Activated CD4-positive, alpha-beta T cell treated with anti-CD3 and anti-CD28 coated beads, Interleukin-2, Interleukin-4, amounts not matched to agents 100 ng/mL and 50 ng/mL, durations not matched to agents 16 hours and 8 hours (primary cell): ENCODE data around the gene NRXN3.

Experiments used
- DNase-seq: peaks from one replicate; pipeline ENCODE4 v3.0.0-alpha.2; 2020; ENCODE audit warnings: low spot score

NRXN3 gene

DNA sequence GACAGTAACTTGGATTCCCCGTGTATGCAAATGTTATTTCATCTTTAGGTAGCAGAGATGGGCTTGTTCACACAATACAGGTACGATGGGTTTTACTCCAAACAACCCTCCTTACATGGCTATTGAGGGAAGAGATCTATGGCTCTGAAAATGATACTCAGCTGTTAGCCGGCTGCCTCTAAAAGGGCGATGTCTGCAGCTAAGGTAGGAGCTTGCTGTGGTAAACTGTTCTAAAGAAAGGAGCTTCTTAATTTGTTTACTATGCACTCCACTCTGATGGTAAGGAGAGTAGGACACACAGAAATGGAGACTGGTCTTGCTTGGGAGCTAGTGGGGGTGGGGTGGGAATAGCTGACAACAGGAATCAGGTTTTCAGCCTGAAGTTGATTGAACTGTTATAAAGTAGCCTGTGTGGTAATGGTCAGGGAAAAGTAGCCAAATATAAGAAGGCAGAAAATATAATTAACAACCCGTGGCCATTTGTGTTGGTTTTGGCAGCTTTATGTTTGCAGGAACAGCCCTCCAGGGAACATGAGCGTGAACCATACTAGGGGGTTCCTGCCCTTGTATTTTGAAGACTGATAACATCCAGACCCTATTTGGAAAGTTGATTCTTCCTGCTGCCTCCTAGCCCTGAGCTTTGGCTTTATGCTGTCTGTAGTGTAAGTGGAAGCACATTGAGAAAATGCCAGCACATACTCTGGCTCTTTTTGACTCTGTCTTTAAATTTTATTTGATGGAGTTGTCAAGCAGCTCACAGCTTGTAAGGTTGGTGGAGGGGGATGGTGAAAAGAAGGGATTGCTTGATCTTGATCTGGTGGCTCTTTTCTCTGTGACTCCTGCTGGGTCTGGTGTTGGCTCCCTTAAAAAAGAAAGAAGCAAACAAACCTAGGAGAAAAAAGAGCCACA lies 1111.3 kb downstream of the NRXN3 start:
- no peak for DNase-seq

DNA sequence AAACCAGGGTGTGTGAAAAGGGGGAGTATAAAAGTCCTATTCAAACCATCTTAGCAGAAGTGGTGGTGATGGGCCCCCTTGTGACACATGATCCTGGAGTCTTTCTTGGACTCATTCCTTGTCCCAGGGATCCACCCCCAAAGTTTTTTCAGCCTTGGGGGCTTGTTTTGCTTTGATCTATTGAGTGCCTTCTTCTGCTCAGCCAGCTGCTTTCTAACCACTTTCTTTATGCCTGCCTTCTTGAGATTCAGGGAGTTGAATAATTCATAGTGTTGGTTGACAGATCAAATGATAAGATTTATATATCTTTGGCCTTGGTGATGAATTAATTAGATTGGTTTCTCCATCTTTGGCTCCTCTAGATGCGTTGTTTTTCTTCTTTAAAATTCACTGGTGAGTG lies 1114.4 kb downstream of the NRXN3 start:
- no peak for DNase-seq

DNA sequence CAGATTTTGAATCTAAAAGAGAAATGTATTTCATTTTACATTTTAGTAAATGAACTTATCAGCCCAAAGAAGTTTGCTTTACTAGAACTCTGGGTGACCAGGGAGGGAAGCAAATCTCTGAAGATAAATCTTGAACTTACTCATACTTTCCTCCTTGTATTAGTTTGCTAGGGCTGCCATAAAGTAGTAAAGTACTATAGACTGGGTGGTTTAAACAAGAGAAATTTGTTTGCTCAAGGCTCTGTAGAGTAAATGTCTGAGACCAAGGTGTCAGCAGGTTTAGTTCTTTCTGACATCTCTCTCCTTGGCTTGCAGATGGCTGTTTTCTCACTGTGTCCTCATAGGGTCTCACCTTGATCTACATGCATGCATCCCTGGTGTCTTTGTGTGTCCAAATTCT lies 1115.1 kb downstream of the NRXN3 start:
- no peak for DNase-seq

DNA sequence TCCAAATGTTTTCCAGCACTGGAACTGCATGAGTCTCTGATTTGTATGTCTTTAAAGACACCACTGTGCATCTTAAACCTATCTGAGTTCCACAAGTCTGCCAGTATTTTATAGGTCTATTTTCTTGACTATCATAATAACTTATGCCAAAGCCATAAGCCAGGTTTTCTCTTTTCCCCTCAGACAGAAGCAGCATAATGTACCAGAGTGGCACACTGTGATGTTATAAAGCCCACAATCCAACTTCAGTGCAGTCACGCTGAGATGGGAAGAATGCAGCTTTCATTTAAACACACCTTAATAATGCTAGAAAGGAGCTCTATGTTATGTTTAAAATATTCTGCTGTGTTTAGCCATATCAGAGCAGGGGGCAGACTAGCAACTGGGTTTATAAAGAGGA lies 1117.8 kb downstream of the NRXN3 start:
- DNase-seq = no peak

DNA sequence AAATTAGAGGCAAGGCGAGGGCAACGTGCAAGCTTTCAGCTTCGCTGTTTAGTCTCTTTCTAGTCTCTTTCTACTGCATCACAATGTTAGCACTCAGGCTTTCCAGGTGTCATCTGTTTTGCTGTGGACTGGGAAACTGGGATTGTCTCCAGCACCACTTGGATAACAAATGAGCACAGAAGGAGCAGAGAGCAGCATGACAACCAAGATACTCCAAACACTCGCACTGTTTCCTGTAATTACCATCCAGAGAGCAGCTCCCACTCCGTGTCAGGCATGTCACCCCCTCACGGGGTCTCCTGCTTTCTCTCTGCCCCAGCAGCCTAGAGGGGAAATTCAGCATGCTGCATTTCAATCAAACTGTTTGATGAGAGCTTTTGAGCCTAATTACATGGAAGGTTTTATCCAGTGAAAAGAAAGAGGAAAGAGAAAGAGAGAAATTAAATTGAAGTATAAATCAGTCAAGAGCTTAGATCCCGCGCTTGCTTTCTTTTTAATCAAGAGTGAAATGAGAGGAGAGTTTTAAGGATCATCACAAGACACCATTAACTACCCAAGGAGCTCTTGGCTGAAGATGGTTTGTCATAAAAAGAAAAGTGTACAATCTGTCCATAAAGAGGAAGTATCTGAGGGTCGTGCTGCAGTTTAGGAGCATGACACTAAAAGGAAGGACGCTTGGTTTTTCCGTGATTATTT lies 1123.5 kb downstream of the NRXN3 start:
- no peak for DNase-seq

DNA sequence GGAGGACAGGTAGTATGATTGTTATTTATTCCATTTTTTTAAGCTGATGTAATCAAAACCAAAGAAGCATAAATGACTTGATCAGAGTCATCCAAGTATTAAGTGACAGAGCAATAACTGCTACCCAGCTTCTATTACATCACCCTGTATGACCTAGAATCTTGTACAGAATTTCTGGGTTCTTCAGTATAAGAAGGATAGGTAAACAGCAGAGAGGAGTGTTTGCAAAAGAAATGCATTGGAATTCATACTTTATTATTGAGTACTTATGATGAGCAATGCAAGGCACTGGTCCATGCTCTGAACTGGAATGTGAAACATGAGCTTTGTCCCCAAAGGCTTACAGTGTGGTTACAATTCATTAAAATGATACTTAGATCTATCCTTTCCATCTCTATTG lies 1124.3 kb downstream of the NRXN3 start:
- DNase-seq = no peak

DNA sequence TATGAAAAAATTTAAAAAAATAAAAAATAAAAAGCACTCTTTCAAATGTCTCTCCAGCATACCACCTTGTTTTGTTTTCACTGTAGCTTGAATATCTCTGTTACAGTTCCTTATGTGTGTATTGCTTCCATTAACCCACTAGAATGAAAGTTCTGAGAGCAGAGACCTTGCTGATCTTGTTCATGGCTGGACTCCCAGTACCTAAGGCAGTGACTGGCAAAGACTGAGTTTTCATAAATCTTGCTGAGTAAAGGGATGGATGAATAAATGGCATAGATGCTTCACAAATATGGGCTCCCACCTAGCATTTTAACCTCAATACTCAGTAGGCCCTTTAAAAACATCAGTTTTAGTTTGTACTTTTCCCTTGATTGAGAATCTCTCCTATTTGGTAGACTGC lies 1125.2 kb downstream of the NRXN3 start:
- no peak for DNase-seq

DNA sequence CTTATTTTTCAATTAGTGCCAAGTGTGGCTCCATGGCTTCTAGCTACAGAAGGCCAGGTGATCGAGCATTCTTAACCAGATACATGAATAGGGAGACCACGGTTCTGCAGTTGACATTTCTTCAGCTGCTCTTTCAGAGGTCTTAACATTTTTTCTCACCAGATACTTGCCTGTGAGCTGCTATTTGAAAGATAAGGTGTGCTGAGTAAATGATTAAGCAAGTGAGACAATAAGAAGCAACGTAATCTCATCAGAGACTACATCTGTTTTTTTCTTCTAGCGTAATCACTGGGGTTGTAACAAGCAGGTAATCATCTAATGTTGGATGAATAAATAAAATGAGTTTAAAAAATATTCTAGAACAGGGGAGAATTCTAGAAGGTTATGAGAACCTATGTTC lies 1128.2 kb downstream of the NRXN3 start:
- DNase-seq = no peak

DNA sequence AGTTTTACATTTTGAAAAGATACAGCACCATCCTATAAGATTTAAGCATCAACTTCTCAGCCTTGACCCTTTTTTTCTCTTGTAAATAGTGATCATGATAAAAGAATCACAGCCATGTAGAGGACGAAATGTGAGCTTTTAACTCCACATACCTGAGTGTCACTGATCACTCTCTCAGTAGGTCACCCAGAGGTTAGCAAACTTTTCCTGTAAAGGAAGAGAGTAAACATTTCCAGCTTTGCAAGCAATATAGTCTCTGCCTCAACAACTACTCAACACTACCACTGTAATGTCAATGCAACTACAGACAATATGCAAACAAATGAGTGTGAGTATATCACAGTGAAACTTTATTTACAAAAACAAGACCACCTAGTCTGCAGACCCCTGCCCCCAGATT lies 1129.0 kb downstream of the NRXN3 start:
- DNase-seq = no peak

DNA sequence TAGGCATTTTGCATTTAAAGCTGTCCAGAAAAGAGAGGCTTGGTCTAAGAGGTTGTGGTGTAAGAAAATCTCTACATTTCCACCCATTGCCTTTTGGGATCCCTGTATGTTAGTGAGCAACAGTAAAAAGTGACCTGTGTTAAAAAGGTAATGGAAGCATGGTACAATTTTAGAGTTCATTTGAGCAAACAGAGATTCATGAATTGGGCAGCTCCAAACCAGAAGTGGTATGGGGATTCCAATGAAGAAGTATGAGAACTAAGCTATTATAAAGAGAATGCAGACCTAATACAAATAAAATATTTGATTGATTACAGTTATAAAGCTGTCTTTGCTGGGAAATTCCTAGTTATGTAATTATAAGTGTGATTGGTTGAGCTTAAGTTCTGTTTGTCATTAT lies 1134.1 kb downstream of the NRXN3 start:
- no peak for DNase-seq

DNA sequence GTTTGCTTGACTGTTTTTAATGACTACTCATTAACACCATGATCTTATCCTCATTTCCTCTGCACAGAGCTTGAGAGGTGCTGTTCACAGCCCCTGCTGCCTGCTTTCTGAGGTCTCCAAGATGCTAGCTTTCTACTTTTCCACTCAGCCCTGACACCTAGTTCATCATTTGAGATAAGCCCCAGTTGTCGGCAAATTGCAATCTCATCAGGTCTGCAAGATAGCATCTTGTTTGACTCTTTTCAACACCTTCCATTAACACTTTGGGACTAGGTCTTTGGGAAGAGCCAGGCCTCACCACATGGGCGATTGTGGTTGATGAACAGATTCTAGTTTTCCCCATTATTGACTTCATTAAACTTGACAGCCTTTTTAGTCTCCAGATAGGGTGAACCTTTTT lies 1136.4 kb downstream of the NRXN3 start:
- no peak for DNase-seq

DNA sequence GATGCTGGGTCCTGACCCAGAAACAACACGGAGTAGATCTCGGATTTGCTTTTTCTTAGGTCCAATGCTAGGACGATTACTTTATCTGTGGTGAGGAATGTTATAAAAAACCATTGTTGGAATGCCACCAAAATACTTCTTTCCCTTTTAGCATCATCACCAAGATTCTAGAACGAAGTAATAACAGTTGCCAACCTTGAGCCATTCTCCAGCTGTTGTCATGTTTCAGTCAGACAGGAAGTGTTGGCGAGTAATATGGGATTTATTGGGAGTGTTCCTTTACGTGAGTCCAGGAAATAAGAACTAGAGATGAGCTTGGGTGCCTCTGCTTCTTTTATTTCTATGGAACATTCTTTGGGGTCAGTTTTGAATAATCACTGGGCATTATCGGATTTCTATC lies 1148.2 kb downstream of the NRXN3 start:
- no peak for DNase-seq

DNA sequence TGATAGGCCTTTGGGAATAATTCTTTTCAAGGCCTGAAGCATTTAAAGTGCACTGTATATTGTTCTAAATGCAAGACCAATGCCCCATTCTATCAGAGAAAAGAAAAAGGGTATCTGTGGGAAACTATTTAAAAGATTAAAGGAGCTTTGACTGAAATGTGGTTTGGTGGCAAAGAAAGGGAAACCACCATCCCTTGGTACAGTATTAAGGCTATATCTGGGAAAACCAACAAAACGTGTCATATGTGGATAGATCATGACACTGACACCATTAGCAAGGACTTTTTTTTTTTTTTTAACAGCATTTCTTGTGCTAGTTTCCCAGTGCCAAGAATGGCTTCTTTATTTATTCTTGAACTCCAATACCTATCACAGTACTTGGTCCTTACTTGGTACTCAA lies 1150.4 kb downstream of the NRXN3 start:
- no peak for DNase-seq

DNA sequence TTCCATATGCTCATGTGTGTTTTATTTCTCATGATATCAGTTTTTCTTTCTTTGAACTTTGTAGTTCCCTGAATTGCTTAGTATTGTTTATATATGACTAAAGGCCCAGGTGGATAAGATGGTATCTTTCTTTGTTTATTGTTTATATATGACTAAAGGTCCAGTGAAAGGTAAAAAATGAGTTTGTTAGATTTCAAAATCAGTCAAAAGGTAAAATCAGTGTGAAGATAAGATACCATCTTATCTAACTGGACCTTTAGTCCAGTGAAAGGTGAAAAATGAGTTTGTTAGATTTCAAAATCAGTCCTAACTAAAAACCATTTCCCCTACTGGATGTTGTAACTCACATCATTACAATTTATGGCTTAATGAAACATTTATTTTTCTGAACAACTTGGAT lies 1150.9 kb downstream of the NRXN3 start:
- DNase-seq = no peak

DNA sequence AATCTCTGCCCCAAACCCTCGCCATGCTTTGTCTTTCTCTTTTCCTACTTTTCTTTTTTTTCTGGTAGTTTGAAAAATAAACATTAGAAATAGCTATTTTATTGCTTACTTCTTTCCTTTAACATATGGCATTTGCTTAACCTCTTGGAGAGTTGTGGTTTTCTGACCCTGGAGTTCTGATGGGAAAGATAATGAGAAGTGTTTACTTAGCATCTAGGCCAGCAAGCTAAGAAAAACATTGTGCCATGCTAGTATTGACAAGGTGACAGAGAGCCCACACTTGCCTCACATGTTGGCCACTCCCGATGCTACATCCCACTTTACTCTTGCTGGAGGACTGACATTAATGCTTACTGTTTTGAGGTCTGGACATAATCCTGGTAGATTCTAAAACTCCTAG lies 1154.9 kb downstream of the NRXN3 start:
- DNase-seq = no peak

DNA sequence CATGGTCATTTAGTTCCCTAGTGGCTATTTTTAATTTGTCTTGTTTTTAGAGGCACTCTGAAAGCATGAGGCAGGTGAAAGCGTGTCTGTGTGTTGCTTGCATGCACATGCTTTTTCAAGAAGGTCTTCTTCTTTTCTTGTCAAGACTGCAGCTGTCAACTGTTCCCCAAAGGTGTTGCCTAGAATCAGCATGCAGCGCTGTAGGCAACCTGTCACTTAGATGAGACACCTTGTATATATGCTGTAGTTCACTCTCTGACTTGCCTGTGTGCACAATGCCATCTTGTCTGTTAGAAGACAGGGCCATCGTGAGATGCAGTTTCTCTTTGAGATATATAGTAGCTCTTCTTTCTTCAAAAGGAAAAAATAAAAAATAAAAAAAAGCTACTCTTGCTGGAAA lies 1155.4 kb downstream of the NRXN3 start:
- DNase-seq = no peak

DNA sequence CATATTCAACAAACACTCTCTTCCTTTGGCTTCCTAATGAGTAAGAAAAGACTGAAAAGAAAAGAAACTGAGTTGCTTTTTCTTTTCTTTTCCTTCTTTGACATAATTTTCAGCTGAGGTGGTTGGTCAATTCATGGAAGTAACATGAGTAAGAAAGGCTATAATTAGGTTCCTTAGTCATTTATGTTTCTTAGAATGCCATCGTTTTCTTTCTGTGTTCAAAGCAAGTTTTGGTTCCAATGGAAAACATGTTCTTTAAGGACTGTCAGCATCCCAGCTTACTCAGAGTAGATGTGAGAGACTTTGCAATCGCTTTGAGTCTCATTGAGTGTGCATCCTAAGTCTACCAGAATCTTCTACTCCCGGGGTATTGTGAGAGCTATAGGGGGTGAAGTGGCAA lies 1158.7 kb downstream of the NRXN3 start:
- DNase-seq = no peak

DNA sequence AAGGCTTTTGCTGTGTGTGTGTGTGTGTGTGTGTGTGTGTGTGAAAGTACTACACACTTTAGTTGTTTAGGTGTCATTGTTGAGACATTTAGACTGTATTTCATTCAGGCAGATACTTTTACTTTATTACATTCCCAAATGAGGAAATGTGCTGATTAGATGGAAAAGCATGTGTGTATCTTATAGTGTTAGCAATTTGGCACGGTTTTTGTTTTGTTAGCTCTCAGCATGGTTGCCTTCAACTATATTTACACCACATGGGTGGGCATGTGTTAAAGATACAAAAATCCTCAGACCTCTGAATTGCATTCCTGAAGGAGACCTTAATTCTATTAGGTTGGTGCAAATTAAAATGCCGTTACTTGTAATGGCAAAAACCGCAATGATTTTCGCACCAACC lies 1161.7 kb downstream of the NRXN3 start:
- DNase-seq = no peak

DNA sequence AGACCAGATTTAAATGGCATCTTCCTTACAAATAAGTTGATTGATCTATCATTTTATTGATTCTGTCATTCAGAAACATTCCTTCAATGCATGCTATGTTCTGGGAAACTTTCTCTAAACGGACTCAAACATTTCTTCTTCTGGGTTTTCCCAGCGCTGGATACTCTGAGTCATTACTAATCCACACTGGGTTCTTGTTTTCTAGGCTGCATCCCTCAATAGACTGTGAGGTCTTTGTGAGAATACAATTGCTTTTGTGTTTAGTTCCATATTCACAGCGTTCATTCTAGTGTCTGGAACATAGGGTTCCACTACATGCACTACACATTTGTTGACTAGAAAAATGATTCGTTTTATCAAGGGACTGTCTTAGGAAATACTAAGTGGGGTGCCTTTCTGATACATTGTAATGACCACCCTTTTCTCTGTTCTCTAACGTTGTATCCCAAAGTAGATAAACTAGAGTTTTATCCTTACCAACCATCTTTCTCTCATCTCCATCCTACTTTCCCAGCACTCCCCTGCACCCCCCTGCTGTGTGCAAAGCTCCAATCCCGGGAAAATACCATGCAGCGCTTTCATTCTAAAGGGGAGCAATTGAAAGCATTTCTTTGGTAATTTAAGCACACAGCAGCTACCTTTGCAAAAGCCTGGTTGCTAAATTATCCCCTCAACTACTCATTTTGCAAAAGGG lies 1162.5 kb downstream of the NRXN3 start:
- no peak for DNase-seq

DNA sequence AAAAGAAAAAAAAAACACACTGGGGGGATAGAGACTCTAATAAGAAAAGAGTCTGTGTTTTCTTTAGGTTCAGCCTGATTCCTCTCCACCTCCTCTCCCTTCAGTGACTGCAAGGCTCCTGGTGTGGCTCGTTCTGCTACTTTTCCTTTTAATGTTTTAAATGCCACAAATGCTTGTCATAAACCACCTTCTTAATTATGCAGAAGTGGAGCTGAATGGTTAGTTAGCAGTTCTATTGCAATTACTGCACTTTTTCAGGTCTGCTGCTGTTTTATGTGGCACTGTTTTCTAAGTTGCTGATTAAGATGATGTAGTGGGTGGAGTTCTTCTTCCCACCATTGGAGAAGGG lies 1163.0 kb downstream of the NRXN3 start:
- DNase-seq = no peak

DNA sequence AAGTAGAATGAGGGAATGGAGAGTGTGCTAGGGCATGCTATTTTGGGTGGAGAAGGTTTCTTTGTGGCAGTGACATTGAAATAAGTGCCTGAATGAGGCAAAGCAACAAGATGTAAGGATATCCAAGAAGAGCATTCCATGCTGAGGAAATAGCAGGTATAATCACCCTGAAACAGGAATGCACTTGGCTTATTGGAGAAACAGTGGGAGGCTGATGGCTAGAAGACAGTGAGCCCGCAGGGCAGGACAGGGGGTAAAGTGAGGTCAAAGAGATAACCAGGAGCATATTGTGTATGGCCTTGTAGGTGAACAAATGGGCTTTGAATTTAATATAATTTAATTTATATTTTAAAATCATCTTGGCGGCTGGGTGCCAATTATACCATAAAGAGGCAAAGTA lies 1164.1 kb downstream of the NRXN3 start:
- no peak for DNase-seq

DNA sequence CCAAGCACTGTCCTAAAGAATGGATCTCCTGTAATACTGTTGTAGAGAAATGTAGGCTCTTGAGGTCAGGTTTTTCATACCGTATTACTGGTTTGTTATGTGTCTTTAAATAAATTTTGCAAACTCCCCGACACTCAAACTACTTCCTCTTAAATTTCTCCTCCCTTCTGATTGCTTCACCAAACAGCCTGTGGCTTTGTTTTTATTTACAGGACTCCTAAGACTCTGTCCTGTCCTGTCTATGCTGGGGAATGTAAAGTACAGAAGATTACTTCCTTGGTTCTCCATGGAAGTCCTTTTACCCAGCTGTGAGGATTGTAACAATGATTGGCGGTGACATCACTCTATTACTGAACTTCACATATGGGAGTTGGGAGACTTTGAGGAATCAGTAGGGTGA lies 1167.6 kb downstream of the NRXN3 start:
- no peak for DNase-seq

DNA sequence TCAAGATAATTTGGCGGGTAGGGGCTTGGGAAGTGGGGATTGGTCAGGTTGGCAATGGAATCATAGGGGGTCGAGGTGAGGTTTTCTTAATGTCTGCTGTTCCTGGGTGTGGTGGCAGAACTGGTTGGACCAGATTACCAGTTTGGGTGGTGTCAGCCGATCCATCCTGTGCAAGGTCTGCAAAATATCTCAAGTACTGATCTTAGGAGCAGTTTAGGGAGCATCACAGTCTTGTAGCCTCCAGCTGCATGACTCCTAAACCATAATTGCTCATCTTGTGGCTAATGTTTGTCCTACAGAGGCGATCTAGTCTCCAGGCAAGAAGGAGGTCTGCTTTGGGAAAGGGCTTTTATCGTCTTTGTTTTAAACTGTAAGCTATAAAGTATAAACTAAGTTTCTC lies 1172.8 kb downstream of the NRXN3 start:
- no peak for DNase-seq
